Embryonic facial prominence (tissue), 1 donor: ENCODE data around the gene CNIH3.

Source experiments
- DNase-seq: peaks from one replicate; pipeline ENCODE4 v3.0.0-alpha.2; 2016; ENCODE audit errors: extremely low spot score

Gene CNIH3

GRCh38 chr1:224616756-224617409 is 766 bp downstream of the CNIH3 start:
- no peak for DNase-seq

- DNase-seq = no peak
These were observed 1.6 kb downstream of the CNIH3 start for GRCh38 chr1:224617410-224618355.

- DNase-seq = no peak
These were observed 3.1 kb downstream of the CNIH3 start for GRCh38 chr1:224619209-224619608.

GRCh38 chr1:224620105-224620504 is 4.0 kb downstream of the CNIH3 start:
- no peak for DNase-seq

GRCh38 chr1:224621813-224622682 is 5.9 kb downstream of the CNIH3 start:
- no peak for DNase-seq

GRCh38 chr1:224622831-224623230 is 6.7 kb downstream of the CNIH3 start:
- DNase-seq = no peak

GRCh38 chr1:224623310-224623714 is 7.2 kb downstream of the CNIH3 start:
- DNase-seq = no peak

GRCh38 chr1:224623743-224624333 is 7.7 kb downstream of the CNIH3 start:
- DNase-seq = no peak

- no peak for DNase-seq
These were observed 8.3 kb downstream of the CNIH3 start for GRCh38 chr1:224624432-224624831.

- DNase-seq = no peak
These were observed 9.9 kb downstream of the CNIH3 start for GRCh38 chr1:224626042-224626441.

GRCh38 chr1:224629965-224630364 is 13.8 kb downstream of the CNIH3 start:
- DNase-seq = no peak

- no peak for DNase-seq
These were observed 15.5 kb downstream of the CNIH3 start for GRCh38 chr1:224631462-224632115.

GRCh38 chr1:224632381-224632871 is 16.3 kb downstream of the CNIH3 start:
- DNase-seq = no peak

GRCh38 chr1:224632921-224633321 is 16.8 kb downstream of the CNIH3 start:
- DNase-seq = no peak

GRCh38 chr1:224635356-224635755 is 19.2 kb downstream of the CNIH3 start:
- no peak for DNase-seq

GRCh38 chr1:224637515-224637914 is 21.4 kb downstream of the CNIH3 start:
- no peak for DNase-seq

GRCh38 chr1:224637936-224638335 is 21.8 kb downstream of the CNIH3 start:
- no peak for DNase-seq

- no peak for DNase-seq
These were observed 23.4 kb downstream of the CNIH3 start for GRCh38 chr1:224639426-224639975.

GRCh38 chr1:224640018-224640417 is 23.9 kb downstream of the CNIH3 start:
- no peak for DNase-seq

GRCh38 chr1:224640587-224640986 is 24.5 kb downstream of the CNIH3 start:
- no peak for DNase-seq

- no peak for DNase-seq
These were observed 24.9 kb downstream of the CNIH3 start for GRCh38 chr1:224641030-224641429.
